Measurements from ENCODE around the gene PIK3R6. TPM values are rescaled to one million over a fixed set of nuclear protein-coding genes. Genes with fewer than 3 reads are reported as not detected.

Gene PIK3R6
- total RNA-seq, 4 donors from 2014 or later = 1.5 to 2.2 (median 2.0) TPM

GRCh38 chr17:8831234-8831849 lies 36.1 kb downstream of the PIK3R6 start:
- H3K27ac ChIP-seq = no peak overlapping the region
- TF ChIP-seq POLR2AphosphoS5 (IDR thresholded peaks at IDR 0.05) (no peak), EP300 (IDR thresholded peaks at IDR 0.05) (no peak), POLR2A (IDR thresholded peaks at IDR 0.05) (no peak)
- TF ChIP-seq, protein P1, sequence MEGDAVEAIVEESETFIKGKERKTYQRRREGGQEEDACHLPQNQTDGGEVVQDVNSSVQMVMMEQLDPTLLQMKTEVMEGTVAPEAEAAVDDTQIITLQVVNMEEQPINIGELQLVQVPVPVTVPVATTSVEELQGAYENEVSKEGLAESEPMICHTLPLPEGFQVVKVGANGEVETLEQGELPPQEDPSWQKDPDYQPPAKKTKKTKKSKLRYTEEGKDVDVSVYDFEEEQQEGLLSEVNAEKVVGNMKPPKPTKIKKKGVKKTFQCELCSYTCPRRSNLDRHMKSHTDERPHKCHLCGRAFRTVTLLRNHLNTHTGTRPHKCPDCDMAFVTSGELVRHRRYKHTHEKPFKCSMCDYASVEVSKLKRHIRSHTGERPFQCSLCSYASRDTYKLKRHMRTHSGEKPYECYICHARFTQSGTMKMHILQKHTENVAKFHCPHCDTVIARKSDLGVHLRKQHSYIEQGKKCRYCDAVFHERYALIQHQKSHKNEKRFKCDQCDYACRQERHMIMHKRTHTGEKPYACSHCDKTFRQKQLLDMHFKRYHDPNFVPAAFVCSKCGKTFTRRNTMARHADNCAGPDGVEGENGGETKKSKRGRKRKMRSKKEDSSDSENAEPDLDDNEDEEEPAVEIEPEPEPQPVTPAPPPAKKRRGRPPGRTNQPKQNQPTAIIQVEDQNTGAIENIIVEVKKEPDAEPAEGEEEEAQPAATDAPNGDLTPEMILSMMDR (IDR thresholded peaks at IDR 0.05) = no peak
- no peaks in the 10 kb centered on the region for H3K9me3 ChIP-seq
- H3K4me3 ChIP-seq = no peak overlapping the region
- no peaks in the 10 kb centered on the region for H3K4me1 ChIP-seq
- H3K36me3 ChIP-seq = no peaks in the 10 kb centered on the region
- H3K27me3 ChIP-seq = peaks cover 76% of the 10 kb centered on the region
- ATAC-seq = no peak
- WGBS, 2 donors (ENCODE audit: low coverage in 1 of 2) = 85 to 100% methylated on average over 5 to 6 of the region's 7 CpGs

DNA sequence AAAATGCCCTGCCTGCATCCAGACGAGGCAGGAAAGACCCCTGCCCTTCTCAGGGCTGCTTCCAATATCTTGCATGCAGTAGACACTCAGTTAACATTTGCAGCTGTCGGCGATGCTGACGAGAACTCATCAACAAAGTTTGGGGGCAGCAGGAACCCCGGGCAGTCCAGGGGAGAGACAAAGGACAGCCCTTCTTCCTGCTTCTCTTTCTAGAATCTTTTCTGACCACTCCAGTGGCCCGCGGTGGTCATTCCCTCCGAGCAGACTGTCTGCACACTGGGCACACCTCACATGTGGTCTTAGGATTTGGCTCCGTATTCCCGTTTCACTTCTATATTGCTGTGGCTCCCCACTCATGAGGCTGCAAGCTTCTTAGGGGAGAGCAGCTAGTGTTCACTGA lies 37.3 kb downstream of the PIK3R6 start:
- Histone ChIP-seq H3K27me3 (peaks cover 64% of the 10 kb centered on the region), H3K4me1 (no peaks in the 10 kb centered on the region), H3K27ac (no peak overlapping the region), H3K36me3 (no peaks in the 10 kb centered on the region), H3K4me3 (no peak overlapping the region), H3K9me3 (no peaks in the 10 kb centered on the region)
- no peak for ATAC-seq
- TF ChIP-seq, protein P1 (IDR thresholded peaks at IDR 0.05) = no peak
- TF ChIP-seq POLR2A (IDR thresholded peaks at IDR 0.05) (no peak), EP300 (IDR thresholded peaks at IDR 0.05) (no peak), POLR2AphosphoS5 (IDR thresholded peaks at IDR 0.05) (no peak)
- no CpG with 5 or more reads among the region's 10 CpGs for WGBS, 2 donors (ENCODE audit: low coverage in 1 of 2)

GRCh38 chr17:8829036-8829941 lies 38.2 kb downstream of the PIK3R6 start:
- 86 to 93% methylated on average over 5 to 13 of the region's 16 CpGs for WGBS, 2 donors (ENCODE audit: low coverage in 1 of 2)
- Histone ChIP-seq H3K9me3 (peaks cover 0 to 5% (median 0%) of the 10 kb centered on the region in 3 donors), H3K4me1 (no peaks in the 10 kb centered on the region), H3K36me3 (no peaks in the 10 kb centered on the region), H3K4me3 (no peak overlapping the region), H3K27me3 (peaks cover 56% of the 10 kb centered on the region), H3K27ac (no peak overlapping the region)
- TF ChIP-seq POLR2AphosphoS5 (IDR thresholded peaks at IDR 0.05) = no peak
- TF ChIP-seq POLR2A (IDR thresholded peaks at IDR 0.05) = no peak
- TF ChIP-seq EP300 (IDR thresholded peaks at IDR 0.05) = no peak
- TF ChIP-seq, protein P1 (IDR thresholded peaks at IDR 0.05) = no peak
- ATAC-seq = no peak

GRCh38 chr17:8828517-8828875 lies 39.0 kb downstream of the PIK3R6 start:
- Histone ChIP-seq H3K9me3 (peaks cover 0 to 13% (median 0%) of the 10 kb centered on the region in 3 donors), H3K4me3 (no peak overlapping the region), H3K4me1 (no peaks in the 10 kb centered on the region), H3K27me3 (peaks cover 48% of the 10 kb centered on the region), H3K27ac (no peak overlapping the region), H3K36me3 (no peaks in the 10 kb centered on the region)
- TF ChIP-seq POLR2A (IDR thresholded peaks at IDR 0.05) (no peak), EP300 (IDR thresholded peaks at IDR 0.05) (no peak), POLR2AphosphoS5 (IDR thresholded peaks at IDR 0.05) (no peak)
- TF ChIP-seq, protein P1 (IDR thresholded peaks at IDR 0.05) = no peak
- no peak for ATAC-seq
- WGBS, 2 donors (ENCODE audit: low coverage in 1 of 2) = no CpG with 5 or more reads among the region's 20 CpGs

Measured in gastroesophageal sphincter (tissue), 4 donors.